ENCODE results near the gene EPSTI1.

- TF ChIP-seq EZH2 (IDR thresholded peaks at IDR 0.05; ENCODE audit: insufficient read depth, poor library complexity, severe bottlenecking) (no peak), EZH2phosphoT487 (IDR thresholded peaks at IDR 0.05; ENCODE audit: insufficient read depth, low read depth) (no peak)
Observed at GRCh38 chr13:42959615-42960014, 32.4 kb downstream of the EPSTI1 start.

Data from GM23248 (cell line).